B cell (primary cell): Measurements from ENCODE around the gene KCNMB2. TPM values are rescaled to one million over a fixed set of nuclear protein-coding genes. Genes with fewer than 3 reads are reported as not detected.

Experiments
- ATAC-seq: fragments of 200-7000 bp; cut with Tn5 transposase; one replicate; pipeline ENCODE4 v1.10.0; 2021; ENCODE audit warnings: low read depth, mild to moderate bottlenecking, moderate number of reproducible peaks, moderate library complexity
- CTCF ChIA-PET: fragments of 350-600 bp; sonication (Branson Sonifier 250); formaldehyde crosslinking; loops from one replicate; lab custom pipeline; 2021; ENCODE audit warnings: antibody characterized with exemption, inconsistent platforms; lab: Charles Lee
- POLR2A ChIA-PET: fragments of 350-600 bp; sonication (Branson Sonifier 250); formaldehyde crosslinking; loops from one replicate; lab custom pipeline; 2021; ENCODE audit warnings: antibody characterized with exemption; lab: Charles Lee
- DNase-seq: peaks from one replicate; pipeline ENCODE4 v3.0.0; 2013
- H2AFZ ChIP-seq: 2 replicates; pipeline ENCODE4 v1.6.1; 2012; ENCODE audit warnings: mild to moderate bottlenecking, low read depth, low read length; ENCODE audit not compliant: insufficient read depth, poor library complexity, severe bottlenecking
- H3K27ac ChIP-seq, 2 donors: 1 replicate in 1 of 2; 2 replicates in 1 of 2; pipeline ENCODE4 v1.5.1; 2012 to 2013; ENCODE audit warnings: low read length in 2 of 2, mild to moderate bottlenecking in 2 of 2, moderate library complexity in 1 of 2
- H3K27me3 ChIP-seq, 4 experiments: fragments of 200-600 bp in 1 of 4; sonication (generic) in 1 of 4; replicated peaks in 1 of 4; 1 replicate in 2 of 4; 2 replicates in 2 of 4; pipeline versions ENCODE4 v1.6.1 to v1.7.0; 2013 to 2016; ENCODE audit warnings: low read length in 3 of 4, mild to moderate bottlenecking in 2 of 4, mixed read lengths in 1 of 4, moderate library complexity in 1 of 4; ENCODE audit not compliant: insufficient read depth in 4 of 4, control insufficient read depth in 3 of 4; ENCODE audit errors: control extremely low read depth in 1 of 4
- H3K36me3 ChIP-seq, 2 experiments: replicated peaks in 1 of 2; 1 replicate in 1 of 2; 2 replicates in 1 of 2; pipeline versions ENCODE4 v1.6.1 to v1.7.1; 2013; ENCODE audit warnings: low read length in 1 of 2; ENCODE audit not compliant: insufficient read depth in 2 of 2, control insufficient read depth in 1 of 2; ENCODE audit errors: control extremely low read depth in 1 of 2, extremely low read depth in 1 of 2
- H3K4me1 ChIP-seq, 2 donors: fragments of 200-600 bp in 1 of 2; sonication (generic) in 1 of 2; 1 replicate in 1 of 2; 2 replicates in 1 of 2; pipeline versions ENCODE4 v1.5.1 to v1.6.1; 2013 to 2017; ENCODE audit warnings: low read length in 2 of 2; ENCODE audit not compliant: control insufficient read depth in 2 of 2, insufficient read depth in 2 of 2
- H3K4me2 ChIP-seq: replicated peaks from 2 replicates; pipeline ENCODE3; 2012; ENCODE audit warnings: mild to moderate bottlenecking, low read depth, low read length; ENCODE audit not compliant: poor library complexity, severe bottlenecking
- H3K4me3 ChIP-seq, 5 experiments: fragments of 200-600 bp in 1 of 5; sonication (generic) in 1 of 5; 1 replicate in 3 of 5; 2 replicates in 2 of 5; pipeline versions ENCODE4 v1.5.1 to v1.7.0; 2011 to 2016; ENCODE audit warnings: low read length in 4 of 5, mild to moderate bottlenecking in 4 of 5, low read depth in 2 of 5, control low read depth in 1 of 5, moderate library complexity in 1 of 5; ENCODE audit not compliant: insufficient read depth in 1 of 5; ENCODE audit errors: control extremely low read depth in 1 of 5, extremely low read depth in 1 of 5
- H3K79me2 ChIP-seq: fragments of 200-600 bp; sonication (generic); one replicate; pipeline ENCODE4 v1.6.0; 2016; ENCODE audit warnings: low read length; ENCODE audit not compliant: control insufficient read depth, insufficient read depth
- H3K9ac ChIP-seq: fragments of 200-600 bp; sonication (generic); 2 replicates; pipeline ENCODE4 v1.6.1; 2017; ENCODE audit warnings: mild to moderate bottlenecking, low read length, moderate library complexity
- H3K9me3 ChIP-seq, 3 donors: one replicate each; pipeline versions ENCODE4 v1.6.1 to v1.7.1; 2013; ENCODE audit warnings: low read length in 2 of 3; ENCODE audit not compliant: control insufficient read depth in 2 of 3, insufficient read depth in 1 of 3; ENCODE audit errors: control extremely low read depth in 1 of 3
- H4K20me1 ChIP-seq: 2 replicates; pipeline ENCODE4 v1.6.0; 2012; ENCODE audit warnings: mild to moderate bottlenecking, low read length; ENCODE audit not compliant: insufficient read depth, control insufficient read depth, poor library complexity, severe bottlenecking
- H3K27ac Mint-ChIP-seq: one replicate; pipeline ENCODE4 v1.8.0; 2021; ENCODE audit warnings: mixed read lengths
- H3K27me3 Mint-ChIP-seq: one replicate; pipeline ENCODE4 v1.8.0; 2021; ENCODE audit warnings: mixed read lengths
- H3K4me1 Mint-ChIP-seq: one replicate; pipeline ENCODE4 v1.8.0; 2021; ENCODE audit warnings: mixed read lengths
- H3K4me3 Mint-ChIP-seq: one replicate; pipeline ENCODE4 v1.8.0; 2021; ENCODE audit warnings: mixed read lengths
- H3K9me3 Mint-ChIP-seq: one replicate; pipeline ENCODE4 v1.8.0; 2022; ENCODE audit warnings: mixed read lengths; ENCODE audit not compliant: insufficient read depth
- CTCF ChIP-seq: fragments of 200-600 bp; IDR thresholded peaks from one replicate; pipeline ENCODE4 v1.8.0; 2022; ENCODE audit warnings: antibody characterized with exemption, mild to moderate bottlenecking
- EZH2 ChIP-seq: IDR thresholded peaks from 2 replicates; pipeline ENCODE4 v1.6.1; 2012; ENCODE audit warnings: borderline replicate concordance, low read depth, mild to moderate bottlenecking, moderate library complexity, low read length; ENCODE audit not compliant: insufficient read depth, poor library complexity, severe bottlenecking
- WGBS: methylation state at CpG from one replicate; pipeline ENCODE4 v1.1.5; 2013; ENCODE audit warnings: missing lambda C conversion rate; ENCODE audit not compliant: insufficient coverage; 5-methylcytosine and 5-hydroxymethylcytosine counted together
- intact Hi-C: fragments of 100-400 bp; cut with micrococcal nuclease; formaldehyde crosslinking; loops from one replicate; pipeline ENCODE4 v1.10.0; 2022
- polyA plus RNA-seq: library from polyadenylated mRNA; depleted of rRNA; stranded (reverse); fragments of >200 nt; gene quantifications from 2 replicates; pipeline ENCODE4 v1.2.3, GENCODE V29; 2012
- total RNA-seq, 2 donors: library from RNA; stranded (reverse); fragments of 120-200 nt in 1 of 2; gene quantifications; 1 replicate in 1 of 2; 2 replicates in 1 of 2; pipeline versions ENCODE4 v1.2.3 to v1.2.4, GENCODE V29; 2013 to 2022

KCNMB2 gene
- total and polyA plus RNA-seq, 2 donors (not counting 1 experiment from before 2014, with no cell fraction given), result not detected

DNA sequence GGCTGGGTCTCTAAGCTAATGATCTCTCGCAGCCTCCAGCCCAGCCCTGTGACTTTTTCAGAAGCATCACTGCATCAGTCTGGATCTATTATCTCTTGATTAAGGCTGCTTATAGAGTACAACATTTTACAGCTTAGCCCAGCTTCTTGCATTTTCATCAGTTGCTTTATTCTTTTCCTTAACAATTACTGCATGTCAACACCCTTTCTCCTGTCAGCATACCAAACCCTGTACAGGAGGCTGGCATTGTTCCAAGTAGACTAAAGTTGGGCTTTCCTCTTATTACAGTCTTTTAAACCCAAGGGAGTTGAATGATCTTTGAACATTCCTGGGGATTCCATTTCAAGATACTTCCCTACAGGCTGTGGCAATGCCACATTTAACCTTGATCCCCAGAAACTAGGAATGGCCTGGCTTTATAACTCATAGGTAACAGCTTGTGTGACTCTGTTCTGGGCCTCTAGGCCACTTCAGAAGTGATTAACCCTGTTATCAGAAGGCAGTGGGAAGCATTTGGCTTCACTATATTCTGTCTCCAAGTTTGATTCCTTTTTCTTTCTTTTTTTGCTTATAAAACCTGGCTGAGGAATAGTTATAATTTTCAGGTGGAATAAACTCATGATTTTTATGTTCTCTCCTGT lies 182.9 kb downstream of the KCNMB2 start:
- CTCF ChIA-PET, result no interaction called here
- H4K20me1 ChIP-seq, result no peaks in the 10 kb centered on the region

DNA sequence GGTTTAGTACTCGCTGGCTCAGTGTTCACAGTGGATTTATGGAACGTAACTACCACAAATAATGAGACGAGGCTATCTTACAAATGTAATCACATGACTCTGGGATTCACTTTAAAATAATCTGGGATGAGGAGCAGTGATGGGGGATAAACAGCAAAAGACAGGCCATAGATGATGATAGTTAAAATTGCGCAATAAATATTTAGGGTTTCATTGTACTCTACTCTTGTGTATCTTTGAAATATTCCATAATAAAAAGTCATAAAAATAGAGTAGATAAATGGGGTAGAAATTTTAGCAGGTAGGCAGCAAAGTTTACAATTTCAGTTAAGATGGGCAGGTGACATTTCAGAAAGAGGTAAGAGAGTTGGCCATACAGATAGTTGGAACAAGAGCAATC lies 196.6 kb downstream of the KCNMB2 start:
- Histone ChIP-seq H3K79me2 (no peaks in the 10 kb centered on the region), H3K9ac (no peak overlapping the region), H4K20me1 (no peaks in the 10 kb centered on the region), H3K4me3 (no peak overlapping the region), H3K4me2 (no peak overlapping the region), H3K27me3 (no peaks in the 10 kb centered on the region), H3K36me3 (no peaks in the 10 kb centered on the region), H3K9me3 (no peaks in the 10 kb centered on the region), H3K27ac (no peak overlapping the region), H3K4me1 (no peaks in the 10 kb centered on the region), H2AFZ (no peak overlapping the region)
- H3K4me3 Mint-ChIP-seq, result no peak overlapping the region
- POLR2A ChIA-PET, result no interaction called here
- DNase-seq (no peak), ATAC-seq (no peak)
- H3K4me1 Mint-ChIP-seq, result no peaks in the 10 kb centered on the region
- intact Hi-C loops, result no loop called here
- H3K27ac Mint-ChIP-seq, result no peak overlapping the region
- H3K9me3 Mint-ChIP-seq, result no peaks in the 10 kb centered on the region
- WGBS, result 100% methylated on average over 1 of the region's 4 CpGs
- CTCF ChIA-PET, result no interaction called here
- H3K27me3 Mint-ChIP-seq, result no peaks in the 10 kb centered on the region
- TF ChIP-seq CTCF (no peak), EZH2 (no peak)

More for the DNA sequence above, 182.9 kb downstream of the KCNMB2 start:
- H3K4me3 Mint-ChIP-seq, result no peak overlapping the region
- POLR2A ChIA-PET, result no interaction called here
- 100% methylated on average over 1 of the region's 1 CpG for WGBS
- Histone ChIP-seq H3K9me3 (peaks cover 0 to 4% (median 1%) of the 10 kb centered on the region in 3 donors), H3K4me1 (no peaks in the 10 kb centered on the region), H3K27ac (no peak overlapping the region), H3K36me3 (no peaks in the 10 kb centered on the region), H2AFZ (no peak overlapping the region), H3K27me3 (no peaks in the 10 kb centered on the region), H3K79me2 (no peaks in the 10 kb centered on the region), H3K4me2 (no peak overlapping the region), H3K4me3 (no peak overlapping the region), H3K9ac (no peak overlapping the region)
- intact Hi-C loops, result no loop called here
- H3K27me3 Mint-ChIP-seq, result no peaks in the 10 kb centered on the region
- TF ChIP-seq EZH2 (no peak), CTCF (no peak)
- DNase-seq (no peak), ATAC-seq (no peak)
- no peaks in the 10 kb centered on the region for H3K9me3 Mint-ChIP-seq
- H3K4me1 Mint-ChIP-seq, result no peaks in the 10 kb centered on the region
- H3K27ac Mint-ChIP-seq, result no peak overlapping the region
